ENCODE measurements around the gene MSS51.
"Not testable (repeated sequence)": the region's sequence is repeated elsewhere in the genome, so short reads cannot be mapped to it uniquely, and the experiment has no call there.

Gene MSS51

DNA sequence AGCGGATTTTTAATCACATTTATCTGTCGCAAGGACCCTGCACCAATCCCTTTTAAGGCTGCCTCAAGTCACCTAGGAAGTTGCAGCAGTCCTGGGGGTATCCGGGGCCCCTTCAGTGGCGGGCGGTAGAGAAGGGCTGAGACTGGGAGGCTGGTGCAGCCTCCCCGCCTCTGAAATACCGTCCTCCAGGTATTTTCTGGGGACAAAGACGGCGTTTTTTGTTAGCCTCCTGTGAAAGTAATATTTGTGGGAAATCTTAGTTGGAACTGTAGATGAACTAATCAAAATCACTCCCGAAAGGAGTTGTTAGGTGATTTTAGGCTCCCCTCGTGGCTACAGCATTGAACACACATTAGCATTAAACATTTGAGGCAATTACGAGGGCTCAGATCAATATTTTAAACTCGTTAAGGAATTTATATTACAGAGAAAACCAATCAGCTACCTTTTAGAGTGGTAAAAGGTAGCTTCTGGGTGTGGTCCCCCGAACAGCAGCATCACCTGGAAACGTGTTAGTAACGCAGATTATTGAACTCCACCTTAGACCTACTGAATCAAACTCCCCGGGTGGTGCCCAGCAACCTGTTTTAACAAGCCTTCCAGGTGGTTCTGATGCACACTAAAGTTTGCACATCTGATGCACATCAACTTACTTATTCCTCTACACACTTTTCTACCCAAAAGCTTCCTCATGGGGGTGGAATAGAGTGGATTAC is 19.0 kb downstream of the MSS51 start:
- DNase-seq (ENCODE audit: low read depth): no peak

DNA sequence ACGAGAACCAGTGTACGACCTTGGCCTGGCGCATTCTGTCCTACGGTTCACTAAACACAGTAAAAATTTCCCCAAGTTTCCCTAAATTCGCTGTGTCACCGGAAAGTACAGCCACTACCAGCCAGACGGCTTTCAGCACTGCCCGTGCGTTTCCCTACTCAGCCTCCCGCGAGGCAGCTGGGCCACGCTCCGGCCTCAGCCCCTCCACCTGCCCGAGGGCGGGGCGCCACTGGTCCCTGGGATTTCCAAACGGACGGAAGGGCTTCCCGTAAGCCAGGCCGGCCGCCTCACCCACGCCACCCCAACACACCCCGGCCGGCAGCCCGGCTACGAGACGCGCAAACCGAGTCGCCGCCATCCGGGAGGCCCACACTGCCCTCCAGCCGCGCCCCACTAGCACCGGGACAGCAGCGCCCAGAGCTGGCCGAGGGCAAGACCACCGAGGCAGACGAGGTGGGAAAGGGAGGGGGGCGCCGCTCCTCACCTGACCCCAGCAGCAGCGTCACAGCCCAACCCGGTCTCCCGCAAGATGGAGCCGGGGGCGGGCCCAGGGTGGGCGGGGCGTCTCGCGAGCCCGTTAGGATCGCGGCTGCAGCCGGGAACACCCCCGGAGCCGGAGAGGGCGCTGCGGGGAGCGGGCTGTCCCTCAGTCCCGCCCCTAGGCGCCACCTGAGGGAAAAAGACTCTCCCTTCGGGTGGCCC is 19.7 kb downstream of the MSS51 start, which contains the start of gene ANXA7:
Gene ANXA7, minus strand, starts transcription at position 531 of the 702 bp plus-strand sequence. CDS start 13,202 bp downstream, outside the sequence.
- peak; percentile 68 for DNase-seq (ENCODE audit: low read depth)

DNA sequence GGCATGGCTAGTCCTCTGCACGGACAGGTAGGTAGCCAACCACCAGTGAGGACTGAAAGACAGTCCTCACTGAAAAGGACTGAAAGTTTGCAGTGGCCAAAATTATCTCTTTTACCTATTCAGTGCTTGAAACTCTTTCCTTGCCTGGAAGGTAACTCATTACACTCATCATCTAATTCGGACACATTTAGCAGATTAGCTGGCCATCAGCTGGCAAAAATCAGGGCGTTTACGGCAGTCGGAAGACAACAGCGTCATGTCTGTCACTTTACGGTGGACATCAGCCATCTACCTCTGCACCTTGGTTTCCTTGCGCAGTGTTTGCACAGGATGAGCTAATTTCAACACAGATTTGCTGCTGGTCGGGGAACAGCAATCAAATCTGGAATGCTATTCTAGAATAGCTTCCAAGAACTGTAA is 20.2 kb downstream of the MSS51 start:
- no peak for DNase-seq (ENCODE audit: low read depth)

DNA sequence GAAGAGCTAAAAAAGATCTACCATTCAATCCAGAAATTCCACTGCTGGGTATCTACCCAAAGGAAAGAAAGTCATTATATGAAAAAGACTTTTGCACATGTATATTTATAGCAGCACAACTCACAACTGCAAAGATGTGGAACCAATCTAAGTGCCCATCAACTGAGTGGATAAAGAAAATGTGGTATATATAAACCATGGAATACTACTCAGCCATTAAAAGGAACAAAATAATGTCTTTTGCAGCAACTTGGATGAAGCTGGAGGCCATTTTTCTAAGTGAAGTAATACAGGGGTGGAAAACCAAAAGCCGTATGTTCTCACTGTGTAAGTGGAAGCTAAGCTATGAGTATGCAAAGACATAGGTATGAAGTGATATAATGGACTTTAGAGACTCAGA is 22.5 kb downstream of the MSS51 start:
- DNase-seq (ENCODE audit: low read depth): no peak

DNA sequence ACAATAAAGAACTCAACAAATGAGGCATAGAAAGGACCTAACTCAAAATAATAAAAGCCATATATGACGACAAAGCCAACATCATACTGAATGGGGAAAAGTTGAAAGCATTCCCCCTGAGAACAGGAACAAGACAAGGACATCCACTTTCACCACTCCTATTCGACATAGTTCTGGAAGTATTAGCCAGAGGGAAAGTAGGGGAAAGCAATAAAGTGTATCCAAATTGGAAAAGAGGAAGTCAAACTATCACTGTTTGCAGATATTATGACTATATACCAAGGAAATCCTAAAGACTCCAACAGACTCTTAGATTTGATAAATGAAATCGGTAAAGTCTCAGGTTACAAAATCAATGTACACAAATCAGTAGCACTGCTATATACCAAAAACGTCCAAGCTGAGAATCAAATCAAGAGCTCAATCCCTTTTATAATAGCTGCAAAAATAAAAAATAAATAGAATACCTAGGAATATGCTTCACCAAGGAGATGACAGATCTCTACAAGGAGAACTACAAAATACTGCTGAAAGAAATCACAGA is 24.3 kb downstream of the MSS51 start:
- DNase-seq (ENCODE audit: low read depth): no peak

DNA sequence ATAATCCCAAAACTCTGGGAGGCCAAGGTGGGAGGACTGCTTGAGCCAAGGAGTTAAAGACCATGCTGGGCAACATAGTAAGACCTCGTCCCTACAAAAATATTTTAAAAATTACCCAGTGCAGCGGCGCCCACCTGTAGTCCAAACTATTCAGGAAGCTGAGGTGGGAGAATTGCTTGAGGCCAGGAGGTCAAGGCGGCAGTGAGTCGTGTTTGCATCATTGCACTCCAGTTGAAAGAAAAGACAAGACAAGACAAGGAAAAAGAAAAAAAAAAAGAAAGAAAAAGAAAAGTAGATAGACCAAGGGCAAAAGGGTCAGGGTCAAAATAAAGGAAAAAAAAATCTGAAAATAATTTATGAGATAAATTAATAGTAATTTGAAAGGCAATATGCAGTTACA is 25.3 kb downstream of the MSS51 start:
- DNase-seq (ENCODE audit: low read depth): no peak

DNA sequence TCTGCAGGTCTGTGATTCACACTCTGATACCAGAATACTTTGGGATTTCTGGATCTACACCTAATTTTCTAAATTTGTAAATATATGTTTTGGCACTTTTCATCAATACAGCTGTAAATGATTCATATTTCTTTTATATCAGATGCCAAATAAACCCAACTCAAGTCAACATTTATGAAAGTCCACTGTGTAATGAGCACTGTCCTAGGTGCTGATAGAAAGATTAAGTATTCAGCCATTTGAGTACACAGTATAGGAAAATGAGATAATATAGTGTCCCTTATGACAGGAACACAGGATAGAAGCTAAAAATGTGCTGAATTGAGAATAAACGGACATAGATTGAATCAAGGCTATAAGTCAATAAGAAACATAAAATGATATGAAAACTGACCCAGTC is 25.9 kb downstream of the MSS51 start:
- no peak for DNase-seq (ENCODE audit: low read depth)

DNA sequence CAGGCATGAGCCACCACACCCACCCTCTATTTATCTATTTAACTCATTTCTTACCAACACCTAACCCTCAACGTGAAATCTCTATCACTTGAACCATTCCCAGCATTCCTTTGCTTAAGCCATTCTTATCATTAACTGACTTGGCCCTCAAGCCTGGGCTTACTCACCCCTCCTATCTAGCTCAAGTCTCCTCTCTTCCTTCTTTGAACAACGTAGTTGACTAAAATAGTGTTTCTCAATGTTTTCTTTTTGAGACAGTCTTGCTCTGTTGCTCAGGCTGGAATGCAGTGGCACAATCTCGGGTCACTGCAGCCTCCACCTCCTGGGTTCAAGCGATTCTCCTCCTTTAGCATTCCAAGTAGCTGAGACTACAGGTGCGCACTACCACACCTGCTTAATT is 26.5 kb downstream of the MSS51 start:
- DNase-seq (ENCODE audit: low read depth): no peak

DNA sequence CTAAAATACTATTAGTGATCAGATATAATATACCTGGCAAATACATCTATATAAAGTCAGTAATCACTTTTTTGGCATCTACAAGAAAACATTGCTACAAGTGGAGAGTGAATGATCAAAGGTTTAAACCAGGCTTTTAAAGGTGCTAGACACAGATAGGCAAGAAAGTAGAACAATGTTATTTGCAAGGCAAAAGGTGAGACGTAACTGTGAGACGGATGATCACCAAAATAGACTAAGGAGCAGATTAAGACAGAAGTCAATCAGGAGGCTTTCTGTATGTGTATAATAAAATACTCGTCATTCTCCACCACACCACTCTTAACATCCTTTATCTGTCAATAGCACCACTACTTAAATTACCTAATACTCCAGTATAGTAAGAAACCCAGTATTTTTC is 27.8 kb downstream of the MSS51 start:
- no peak for DNase-seq (ENCODE audit: low read depth)

DNA sequence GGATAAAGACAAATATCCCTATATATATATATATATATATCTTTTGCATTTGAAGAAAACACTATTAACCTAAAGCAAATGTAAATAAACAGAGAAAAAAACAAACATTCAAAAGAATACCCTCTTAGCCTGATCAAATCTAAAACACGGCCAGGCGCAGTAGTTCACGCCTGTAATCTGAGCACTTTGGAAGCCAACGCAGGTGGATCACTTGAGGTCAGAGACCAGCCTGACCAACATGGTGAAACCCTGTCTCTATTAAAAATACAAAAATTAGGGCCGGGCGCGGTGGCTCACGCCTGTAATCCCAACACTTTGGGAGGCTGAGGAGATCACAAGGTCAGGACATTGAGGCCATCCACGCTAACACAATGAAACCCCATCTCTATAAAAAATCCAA is 28.7 kb downstream of the MSS51 start:
- no peak for DNase-seq (ENCODE audit: low read depth)

DNA sequence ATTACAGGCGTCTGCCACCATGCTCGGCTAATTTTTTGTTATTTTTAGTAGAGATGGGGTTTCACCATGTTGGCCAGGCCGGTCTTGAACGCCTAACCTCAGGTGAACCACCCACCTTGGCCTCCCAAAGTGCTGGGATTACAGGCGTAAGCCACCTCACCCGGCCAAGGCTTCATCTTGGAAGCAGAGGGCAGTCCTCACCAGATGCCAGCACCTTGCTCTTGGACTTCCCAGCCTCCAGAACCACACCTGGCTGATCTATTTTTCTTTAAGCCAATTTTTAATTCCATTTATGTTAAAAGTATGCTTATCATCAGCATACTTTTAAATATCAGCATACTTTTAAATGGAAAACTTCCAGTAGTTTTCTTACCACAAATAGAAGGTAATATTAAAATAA is 31.7 kb downstream of the MSS51 start:
- DNase-seq (ENCODE audit: low read depth): no peak

DNA sequence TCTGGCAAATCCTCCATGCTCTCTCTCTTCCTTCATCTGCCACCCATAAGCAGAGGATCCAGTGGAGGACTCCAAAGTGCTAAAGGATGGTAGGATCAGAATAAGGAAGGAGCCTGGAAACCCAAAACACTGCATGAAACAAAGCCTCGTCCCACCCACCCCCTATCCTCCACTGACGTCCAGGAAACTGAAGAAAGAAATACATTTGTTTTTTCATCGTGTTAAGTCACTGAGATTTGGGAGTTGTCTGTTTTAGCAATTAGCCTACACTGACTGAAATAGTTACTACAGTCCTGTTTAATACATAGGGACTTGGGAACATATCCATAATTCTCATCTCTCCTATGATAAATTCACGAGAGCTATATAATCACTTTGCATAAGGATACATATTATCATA is 34.3 kb downstream of the MSS51 start:
- DNase-seq (ENCODE audit: low read depth): no peak

DNA sequence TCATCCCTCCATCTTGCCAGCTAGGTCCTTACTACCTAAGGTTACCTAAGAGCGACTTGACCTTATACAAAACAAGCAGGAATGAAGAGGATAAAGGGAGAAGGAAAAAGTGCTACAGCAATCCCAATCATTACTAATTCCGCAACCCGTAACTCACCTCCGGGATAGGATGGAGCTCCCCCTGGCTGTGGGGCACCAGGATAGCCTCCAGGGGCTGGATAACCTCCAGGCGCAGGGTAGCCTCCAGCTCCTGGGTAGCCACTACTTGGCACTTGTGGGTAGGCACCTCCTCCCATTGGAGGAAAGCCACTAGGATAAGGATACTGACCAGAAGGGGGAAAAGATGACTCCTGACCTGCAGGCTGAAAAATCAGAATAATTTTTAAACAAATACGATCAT is 35.3 kb downstream of the MSS51 start:
- no peak for DNase-seq (ENCODE audit: low read depth)

DNA sequence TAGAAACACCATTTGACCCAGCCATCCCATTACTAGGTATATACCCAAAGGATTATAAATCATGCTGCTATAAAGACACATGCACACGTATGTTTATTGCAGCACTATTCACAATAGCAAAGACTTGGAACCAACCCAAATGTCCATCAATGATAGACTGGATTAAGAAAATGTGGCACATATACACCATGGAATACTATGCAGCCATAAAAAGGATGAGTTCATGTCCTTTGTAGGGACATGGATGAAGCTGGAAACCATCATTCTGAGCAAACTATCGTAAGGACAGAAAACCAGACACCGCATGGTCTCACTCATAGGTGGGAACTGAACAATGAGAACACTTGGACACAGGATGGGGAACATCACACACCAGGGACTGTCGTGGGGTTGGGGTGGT is 39.0 kb downstream of the MSS51 start:
- DNase-seq (ENCODE audit: low read depth): not testable (repeated sequence)

DNA sequence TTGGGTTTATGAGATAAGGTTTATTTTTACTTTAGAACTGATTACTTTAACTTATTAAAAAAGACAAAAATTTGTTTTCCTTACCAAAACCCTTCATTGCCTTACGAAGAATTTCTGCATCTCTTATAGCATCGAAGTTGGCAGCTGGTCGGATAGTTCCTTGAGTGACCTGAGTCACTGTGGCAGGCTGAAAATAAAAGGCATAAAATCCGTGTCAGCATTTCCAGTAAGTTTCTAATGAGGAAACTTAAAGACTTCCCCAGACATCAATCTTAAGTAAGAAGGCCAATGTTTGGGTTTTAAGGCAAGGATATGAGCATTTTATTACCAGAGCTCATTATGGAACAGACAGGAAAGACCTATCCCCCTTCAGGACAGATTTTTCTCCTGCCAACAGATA is 45.1 kb downstream of the MSS51 start:
- DNase-seq (ENCODE audit: low read depth): no peak

DNA sequence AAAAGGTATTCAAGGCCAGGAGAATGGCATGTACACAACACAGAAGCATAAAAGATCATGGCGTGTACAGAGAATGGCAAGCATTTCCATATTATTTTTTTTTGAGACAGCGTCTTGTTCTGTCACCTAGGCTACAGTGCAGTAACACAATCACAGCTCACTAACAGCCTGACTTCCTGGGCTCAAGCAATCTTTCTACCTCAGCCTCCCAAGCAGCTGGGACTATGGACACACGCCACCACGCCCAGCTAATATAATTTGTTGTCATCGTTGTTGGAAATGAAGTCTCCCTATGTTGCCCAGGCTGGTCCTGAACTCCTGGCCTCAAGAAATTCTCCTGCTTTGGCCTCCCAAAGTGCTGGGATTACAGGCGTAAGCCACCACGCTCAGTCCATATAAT is 46.8 kb downstream of the MSS51 start:
- DNase-seq (ENCODE audit: low read depth): no peak

DNA sequence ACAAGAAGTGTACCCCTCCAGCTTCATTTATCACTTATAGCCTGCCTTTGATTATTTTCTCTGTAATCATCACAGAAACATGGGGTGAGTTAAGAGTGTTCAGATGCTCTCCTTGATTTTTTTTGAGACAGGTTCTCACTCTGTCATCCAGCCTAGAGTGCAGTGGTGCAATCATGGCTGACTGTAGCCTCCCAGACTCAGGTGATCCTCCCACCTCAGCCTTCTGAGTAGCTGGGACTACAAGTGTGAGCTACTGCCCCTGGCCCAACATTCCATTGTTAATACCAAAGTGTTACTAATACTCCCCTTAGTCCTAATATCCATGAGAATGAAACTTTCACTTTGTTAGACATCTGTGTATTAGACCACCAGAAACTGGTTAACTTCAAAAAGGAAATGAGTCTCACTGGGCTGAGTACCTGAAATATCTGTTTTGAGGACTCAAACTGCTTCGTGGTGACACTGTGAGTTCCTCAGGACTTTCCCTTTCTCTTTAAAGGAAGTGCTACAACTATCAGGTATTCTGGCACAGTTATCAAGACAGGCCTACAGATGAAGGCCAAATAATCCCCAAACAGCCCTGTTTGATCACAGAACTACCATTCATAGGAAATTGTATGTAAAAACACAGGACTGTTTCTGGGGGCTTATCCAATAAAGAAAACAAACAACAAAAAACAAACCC is 54.2 kb downstream of the MSS51 start:
- no peak for DNase-seq (ENCODE audit: low read depth)

DNA sequence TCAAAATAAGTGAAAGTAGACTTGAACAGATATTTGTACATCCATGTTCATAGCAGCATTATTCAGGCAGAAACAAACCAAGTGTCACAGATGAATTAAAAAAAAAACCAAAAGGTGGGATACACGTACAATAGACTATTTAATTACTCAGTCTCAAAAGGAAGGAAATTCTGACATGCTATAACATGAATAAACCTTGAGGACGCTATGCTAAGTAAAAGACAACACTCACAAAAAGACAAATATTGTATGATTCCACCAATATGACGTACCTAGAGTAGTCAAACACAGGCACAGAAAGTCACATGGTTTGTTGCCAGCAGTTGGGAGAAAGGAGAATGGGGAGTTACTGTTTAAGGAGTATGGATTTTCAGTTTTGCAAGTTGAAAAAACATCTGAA is 56.7 kb downstream of the MSS51 start:
- DNase-seq (ENCODE audit: low read depth): no peak

All from GM04504 (cell line).